GM18867 (cell line): ENCODE measurements around the gene DMD.

Source experiments
- ATAC-seq: cut with Tn5 transposase; IDR thresholded peaks from one replicate; pipeline ENCODE4 v1.9.1; 2021; ENCODE audit warnings: mild to moderate bottlenecking, moderate library complexity; ENCODE audit not compliant: unreplicated experiment

Gene DMD

DNA sequence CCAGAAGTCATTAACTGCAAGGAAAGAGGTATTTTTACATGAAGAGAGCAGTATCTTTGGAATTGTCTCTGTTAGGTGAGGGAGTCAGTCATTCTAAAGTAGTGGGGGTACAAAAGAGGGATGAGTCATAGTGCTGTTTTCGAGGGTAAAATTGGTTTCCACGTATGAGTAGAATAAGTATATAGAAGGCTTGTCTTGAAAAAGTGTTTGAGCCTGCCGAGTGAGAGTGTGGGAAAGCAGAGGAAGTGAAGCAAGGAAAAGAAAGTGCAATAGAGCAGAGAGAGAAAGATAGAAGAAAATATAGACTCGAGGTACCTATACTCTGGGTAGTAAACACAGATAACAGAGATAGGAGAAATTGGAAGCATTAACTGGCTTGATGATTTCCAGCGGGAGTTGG, 696.4 kb downstream of the DMD start:
- ATAC-seq = peak; percentile 81

DNA sequence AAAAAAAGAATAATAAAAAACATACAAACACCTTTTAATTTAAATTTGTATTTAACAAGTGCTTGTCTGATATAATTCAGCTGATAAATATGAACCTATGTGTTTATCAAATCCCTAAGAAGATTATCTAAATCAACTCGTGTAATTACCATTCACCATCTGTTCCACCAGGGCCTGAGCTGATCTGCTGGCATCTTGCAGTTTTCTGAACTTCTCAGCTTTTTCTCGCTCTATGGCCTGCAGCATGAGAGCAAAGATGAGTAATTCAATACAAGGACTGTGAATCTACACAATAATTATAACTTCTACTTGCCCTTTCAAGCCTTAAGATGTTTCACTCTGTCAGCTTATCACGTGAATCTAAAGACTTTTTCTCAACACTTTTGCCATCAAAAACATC, 709.7 kb downstream of the DMD start:
- no peak for ATAC-seq

DNA sequence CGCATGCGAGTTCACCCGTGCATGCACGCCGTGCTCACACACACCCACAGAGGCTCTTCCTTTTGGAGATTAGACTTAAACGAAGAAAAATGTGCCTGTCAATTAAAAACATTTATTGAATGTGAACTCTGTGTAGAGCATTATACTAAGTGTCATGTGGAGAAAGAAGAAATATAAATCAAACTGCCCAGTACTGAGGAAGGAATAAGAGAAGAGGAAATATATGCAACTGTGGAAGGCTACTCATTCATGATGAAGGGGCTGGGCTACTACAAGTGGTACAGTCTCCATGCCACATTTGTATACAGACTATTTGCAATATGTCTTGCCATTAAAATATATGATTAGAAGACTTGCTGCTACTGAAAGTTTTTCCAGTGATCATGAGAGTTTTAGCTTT, 714.7 kb downstream of the DMD start:
- no peak for ATAC-seq

DNA sequence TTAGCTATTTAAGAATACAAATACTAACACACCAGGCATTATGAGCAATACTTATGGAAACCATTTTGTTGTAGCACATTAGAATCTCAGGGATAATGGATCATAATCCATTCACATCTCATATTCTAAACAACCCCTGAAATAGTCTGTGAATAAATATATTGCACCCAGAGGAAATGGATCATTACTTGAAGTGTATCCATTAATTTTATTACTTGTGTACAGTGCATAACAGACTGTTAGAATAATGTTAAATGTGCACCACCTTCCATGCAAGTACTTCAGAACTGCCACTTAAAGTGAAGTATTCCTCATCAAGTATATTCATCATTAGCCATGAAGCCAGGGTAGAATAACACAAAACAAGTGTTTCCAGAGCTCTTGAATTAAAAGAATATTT, 715.5 kb downstream of the DMD start:
- no peak for ATAC-seq

DNA sequence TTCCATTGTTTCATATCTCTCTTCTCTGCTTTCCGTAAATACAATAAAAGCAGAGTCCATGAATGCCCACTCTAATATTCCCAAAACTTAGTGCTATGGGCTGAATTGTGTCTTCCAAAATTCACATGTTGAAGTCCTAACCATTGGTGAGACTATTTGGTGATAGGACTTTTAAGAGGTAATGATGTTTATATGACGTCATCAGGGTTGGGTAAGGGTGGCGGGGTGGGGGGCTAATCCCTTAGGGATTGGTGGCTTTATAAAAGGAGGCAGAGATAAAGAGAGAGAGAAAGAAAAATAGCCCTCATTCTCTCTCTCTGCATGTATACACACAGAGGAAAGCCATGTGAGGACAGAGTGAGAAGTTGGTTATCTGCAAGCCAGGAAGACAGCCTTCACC, 722.2 kb downstream of the DMD start:
- no peak for ATAC-seq

DNA sequence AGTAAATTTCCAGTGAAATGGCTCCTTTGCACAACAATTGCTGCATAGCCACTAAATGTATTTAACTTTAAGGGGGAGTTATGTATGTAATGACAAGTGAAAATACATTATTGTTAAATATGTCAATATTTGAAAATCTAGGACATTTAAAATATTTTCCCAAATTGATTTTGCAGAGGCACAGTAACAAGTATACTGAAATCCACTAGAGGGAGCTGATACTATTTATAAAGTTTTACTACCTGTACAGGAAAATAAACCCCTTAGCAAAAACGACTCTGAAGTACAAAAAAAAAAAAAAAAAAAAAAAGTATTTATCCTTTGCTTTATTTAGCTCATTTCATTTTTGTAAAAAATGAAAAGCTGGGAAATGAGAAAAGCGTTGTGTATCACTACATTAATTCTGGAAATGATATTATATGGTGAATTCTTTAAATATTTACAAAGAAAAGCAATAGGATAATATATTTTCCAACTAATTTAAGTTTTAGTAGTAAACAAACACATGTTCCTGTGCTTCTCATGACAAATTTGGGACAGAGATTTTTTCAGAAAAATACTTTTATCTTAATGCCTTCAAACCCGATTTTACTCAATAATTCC, 727.7 kb downstream of the DMD start:
- ATAC-seq = peak; percentile 40

DNA sequence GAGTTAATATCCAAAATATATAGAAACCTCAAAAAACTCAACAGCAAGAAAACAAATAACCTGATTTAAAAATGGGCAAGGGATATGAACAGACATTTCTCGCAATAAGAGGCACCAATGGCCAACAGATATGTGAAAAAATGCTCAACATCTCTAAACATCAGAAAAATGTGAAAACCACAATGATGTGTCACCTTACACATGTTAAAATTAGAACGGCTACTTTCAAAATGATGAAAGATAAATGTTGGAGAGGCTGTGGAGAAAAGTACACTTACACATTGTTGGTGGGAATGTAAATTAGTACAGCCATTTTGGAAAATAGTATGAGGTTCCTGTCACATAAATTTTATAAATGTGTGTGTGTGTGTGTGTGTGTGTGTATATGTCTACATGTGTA, 731.3 kb downstream of the DMD start:
- ATAC-seq = peak; percentile 58

DNA sequence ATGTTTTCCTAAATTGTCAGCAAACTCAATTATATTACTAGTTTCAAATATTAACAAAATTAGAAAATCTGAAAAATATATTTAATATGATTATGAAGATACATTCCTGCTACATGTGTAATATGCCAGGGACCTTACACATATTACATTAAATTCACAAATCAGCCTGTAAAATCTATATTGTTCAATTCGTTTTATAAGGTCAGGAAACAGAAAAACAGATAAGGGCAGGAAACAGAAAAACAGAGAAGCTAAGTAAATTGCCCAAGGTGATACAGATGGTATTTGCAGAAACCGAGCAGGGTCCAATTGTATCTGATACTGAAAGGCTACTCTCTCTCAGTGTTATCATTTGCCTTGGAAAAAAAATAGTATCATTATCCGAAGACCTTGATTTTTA, 739.0 kb downstream of the DMD start:
- no peak for ATAC-seq

DNA sequence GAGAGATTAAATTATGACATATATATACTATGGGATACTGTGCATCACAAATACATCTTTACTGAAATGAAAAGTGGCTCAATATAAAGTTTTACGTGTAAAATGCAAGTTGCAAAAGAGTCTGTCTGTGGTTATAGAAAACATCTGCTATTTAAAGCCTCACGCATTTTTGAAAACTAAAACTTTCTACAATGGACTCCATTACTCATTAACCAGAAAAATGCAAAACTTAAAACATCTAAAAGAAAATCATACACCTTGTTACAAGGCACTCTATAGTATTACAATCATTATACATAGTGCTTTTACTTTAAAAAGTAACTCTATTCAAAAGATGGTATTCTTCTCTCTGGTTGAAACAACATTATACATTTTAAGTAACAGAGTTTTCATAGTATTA, 755.6 kb downstream of the DMD start:
- peak; percentile 50 for ATAC-seq

DNA sequence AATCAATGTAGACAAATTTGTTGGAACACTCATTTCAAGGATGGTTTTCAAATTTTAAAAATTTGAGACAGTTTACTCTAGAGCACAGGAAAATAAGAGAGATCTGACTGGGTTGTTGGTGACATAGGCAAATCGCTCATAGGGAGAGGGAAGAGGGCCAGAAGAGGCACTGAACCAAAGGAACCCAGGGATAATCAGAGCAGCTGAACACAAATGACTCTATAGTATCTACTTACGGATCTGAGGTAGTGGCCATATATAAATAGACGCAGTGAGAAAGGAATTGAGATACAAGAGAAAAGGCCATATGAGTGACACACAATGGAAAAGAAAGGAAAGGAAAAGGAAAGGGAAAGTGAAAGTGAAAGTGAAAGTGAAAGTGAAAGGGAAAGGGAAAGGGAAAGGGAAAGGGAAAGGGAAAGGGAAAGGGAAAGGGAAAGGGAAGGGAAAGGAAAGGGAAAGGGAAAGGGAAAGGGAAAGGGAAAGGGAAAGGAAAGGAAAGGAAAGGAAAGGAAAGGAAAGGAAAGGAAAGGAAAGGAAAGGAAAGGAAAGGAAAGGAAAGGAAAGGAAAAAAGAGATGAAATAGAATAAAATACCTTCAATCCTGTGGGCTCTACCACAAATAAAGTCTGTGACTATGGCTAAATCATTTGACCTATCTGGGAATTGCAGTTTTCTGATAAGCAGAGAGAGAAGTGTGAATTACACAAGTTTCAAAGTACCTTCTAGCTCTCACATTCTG, 759.2 kb downstream of the DMD start:
- no peak for ATAC-seq

DNA sequence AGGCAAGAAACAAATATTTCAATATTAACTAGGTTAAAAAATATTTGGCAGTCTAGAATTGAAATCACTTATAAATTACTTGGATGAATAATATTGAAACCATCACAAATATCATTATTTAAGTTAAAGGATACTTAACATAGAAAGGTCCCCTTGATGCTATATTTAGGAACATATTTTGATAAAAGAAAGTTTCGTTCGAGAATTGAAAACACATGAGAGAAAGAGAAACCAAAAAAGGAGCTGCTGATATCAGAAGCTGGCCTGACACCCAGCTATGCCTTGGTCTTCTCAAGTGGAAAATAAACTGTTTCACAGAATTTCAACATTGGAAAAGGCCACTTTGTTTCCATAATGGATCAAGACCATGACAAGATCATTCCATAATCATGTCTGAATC, 762.4 kb downstream of the DMD start:
- ATAC-seq = peak; percentile 71

DNA sequence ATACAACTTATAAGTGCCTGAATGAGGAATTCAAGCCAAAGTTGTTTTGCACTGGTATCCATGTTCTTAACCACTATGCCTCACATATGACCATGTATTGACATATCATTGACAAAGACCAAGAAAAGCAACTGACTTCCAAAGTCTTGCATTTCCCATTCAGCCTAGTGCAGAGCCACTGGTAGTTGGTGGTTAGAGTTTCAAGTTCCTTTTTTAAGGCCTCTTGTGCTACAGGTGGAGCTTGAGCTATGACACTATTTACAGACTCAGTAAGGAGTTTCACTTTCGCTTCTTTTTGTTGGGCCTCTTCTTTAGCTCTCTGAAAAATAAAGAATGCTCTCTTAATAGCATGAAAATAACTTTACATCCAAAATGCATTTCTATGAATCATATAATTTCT, 763.0 kb downstream of the DMD start:
- ATAC-seq = peak; percentile 98

DNA sequence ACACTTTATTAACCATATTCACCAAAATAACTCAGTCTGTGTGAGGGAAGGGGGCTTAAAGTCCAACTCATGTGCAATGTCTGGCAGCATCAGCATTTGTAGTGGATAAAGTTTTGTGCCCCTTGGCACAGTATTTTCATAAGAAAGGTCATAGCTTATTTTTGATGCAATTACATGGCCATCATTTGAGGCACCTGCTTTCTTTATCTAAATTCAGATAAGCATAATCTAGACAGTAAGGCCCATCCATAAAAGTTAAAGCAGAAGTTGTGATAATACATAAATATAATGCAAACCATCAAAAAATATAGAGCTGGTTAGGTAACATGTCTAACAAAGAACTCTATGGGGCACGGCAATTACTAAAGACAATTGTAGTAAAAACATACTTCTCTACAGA, 763.7 kb downstream of the DMD start:
- no peak for ATAC-seq

DNA sequence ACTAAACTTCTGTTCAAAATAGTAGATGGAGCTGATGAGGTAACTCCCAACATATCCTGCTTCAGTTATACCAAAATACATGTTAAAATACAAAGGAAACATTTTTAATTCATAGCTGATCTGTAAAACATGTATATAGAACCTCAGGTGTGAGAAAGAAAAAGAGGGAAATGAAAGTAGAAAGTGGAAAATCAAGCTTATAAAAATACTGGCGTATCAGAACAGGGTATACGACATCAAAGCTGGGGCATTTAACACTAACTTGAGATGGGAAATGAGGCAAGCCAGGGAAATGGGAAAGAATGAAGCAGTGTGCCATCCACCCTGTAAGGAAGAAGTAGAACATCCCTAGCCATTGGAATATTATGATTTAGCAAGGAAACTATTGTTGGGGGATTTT, 767.5 kb downstream of the DMD start:
- no peak for ATAC-seq

DNA sequence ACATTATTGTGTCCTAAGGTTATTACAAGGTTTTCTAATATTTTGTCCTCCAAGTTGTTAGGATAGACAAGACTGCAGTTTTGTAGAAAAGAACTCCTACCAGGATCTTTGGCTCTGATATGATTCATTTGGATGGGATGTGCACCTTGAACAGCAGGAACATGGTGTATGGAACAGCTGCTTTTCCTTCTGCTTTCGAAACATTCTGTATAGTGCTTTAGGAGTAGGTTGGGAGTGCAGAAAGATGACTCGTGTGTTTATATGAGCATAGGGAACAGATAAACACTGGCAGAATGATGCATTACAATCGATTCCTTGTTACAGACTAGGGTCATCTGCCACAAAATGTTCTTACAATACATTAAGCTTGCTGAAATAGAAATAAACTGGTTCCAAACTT, 790.1 kb downstream of the DMD start:
- no peak for ATAC-seq

DNA sequence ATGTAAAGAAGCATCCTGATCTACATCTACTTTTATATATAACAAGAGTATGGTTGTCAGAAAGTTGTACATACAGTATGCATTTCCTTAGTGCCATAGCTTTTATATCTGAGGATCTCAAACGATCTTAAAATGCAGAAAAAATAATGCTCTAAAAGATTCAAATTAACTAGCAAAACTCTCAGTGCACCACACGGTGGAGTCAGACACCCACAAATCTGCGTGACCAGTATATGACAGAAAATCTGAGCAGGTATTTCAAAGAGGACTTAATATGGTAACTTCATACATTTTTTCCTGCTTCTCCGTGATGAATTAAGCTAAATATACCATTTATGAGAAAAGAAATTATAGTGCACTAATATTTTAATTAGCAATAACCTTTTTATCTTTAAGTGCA, 803.0 kb downstream of the DMD start:
- peak; percentile 94 for ATAC-seq

DNA sequence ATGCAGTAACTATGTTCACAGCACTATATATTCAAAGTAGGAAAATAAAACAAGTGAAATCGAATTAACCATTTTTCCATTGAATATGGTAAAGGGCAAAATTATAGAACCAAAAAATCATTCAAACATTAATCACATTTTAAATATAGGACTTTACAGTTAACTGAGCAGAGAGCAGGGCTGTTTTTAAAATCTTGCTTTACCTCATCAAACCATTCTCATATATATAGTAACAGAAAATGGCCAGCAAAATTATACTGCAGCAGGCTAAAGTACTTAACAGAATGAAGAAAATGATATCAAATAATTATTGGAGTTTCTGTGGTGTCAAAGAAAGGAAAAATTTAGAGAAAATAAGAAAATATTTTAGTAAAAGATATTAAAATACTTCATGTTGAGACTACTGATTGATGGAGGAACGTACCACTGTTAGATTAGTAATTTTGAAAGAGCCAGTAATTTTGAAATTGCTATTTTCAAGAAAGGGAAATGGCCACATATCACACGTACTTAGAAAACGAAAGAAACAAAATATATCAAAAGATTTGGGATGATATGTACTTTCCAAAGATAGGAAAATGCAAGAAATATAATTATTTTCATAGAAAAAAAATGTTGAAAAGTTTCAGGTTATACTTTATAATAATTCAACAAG, 813.7 kb downstream of the DMD start:
- ATAC-seq = peak; percentile 89

DNA sequence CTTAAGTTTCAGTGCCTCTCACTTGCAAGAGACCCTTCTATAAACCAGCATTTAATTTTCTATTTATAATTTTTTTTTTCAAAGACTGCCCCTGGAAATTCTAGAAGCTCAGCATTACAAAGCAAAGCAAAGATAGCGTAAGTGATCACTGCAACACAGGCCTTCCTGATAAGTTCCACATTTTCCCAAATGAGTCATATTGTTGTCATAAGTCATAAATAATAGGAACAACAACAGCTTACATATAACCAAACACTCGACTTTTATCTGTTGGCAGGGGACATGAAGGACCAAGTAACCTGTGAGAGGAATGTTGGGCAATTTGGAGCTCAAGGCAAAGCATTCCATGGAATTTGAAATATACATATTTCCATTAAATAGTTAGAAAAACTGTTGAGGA, 815.5 kb downstream of the DMD start:
- ATAC-seq = no peak

DNA sequence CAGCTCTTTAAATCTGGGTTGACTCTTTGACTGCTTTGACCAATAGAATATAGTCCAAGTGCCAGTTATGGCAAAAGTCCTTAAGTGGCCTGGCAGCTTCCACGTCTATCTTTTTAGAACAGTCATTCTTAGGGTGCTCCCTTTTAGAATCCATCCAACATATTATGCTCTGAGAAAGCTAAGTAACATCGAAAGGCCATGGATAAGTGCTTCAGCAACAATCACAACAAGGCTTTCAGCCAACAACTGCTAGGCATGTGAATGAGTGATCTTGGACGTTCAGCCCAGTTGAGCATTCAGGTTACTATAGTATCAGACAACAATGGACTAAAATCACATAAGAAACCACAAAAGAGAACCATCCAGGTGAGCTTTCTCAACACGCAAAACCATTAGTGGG, 818.7 kb downstream of the DMD start:
- no peak for ATAC-seq

DNA sequence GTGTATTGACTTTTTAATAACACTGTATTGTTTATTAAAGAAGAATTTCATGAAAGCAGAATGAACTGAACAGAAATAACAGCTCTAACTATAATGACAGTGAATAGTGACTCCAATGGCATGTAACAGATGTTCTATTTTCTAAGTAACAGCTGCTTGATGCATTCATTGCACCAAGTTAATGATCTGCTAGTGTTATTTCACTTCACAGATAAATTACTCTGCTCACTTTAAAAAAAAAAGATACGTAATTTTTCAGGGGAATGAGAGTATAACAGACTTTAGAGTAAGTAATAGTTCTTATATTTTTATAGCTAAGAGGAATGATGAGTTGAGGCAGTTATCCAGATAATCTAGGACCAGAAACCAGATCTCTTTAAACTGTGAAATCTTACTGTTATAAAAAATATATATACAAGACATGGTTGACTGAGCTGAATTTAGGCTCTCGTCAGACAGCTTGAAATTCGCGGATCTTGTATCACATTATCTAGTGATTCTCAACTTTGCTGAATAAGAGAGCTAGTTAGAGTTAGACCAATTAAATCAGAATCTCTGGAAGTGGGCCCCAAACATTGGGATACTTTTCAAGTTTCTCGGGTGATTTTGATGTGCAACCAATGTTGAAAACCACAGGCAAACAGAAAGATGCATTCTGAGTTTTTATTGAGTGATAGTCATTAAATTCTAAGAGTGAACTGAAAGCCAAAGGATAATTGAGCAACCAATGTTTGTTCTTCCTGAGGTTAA, 840.7 kb downstream of the DMD start:
- ATAC-seq = no peak

DNA sequence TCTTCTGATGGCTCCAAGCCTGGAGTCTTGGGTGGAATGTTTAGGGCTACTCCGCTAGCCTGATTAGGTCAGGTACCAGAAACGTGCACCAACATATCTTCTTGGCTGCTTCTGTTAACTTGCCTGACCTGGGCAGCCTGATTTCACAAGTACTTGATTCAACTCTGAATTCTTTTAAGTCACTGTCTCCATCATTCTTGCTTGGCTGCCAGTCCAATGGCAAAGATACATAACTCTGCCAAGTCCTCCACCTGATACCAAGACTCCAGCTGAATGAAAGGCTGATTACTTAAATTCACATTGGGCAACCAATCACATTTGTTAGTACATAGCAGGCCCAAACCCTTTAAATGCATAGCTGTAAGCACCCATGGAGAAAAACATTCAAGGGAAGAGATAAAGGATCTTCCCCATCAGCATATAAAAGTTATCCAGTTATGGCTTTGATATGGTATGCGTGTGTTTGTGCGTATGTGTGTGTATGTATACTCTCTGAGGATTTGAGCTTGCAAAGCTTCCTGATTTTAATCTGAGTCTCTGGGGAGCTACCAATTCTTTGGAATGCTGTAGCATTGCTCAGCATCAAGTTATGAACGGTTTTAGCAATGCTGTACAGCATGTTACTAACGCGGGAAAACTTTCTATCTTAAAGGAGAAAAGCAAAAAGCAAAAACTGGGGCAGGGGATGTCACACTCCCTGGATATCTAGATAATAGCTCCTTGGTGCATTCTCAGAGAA, 917.2 kb downstream of the DMD start:
- ATAC-seq = no peak
